Body of pancreas (tissue), 4 donors: ENCODE measurements around the gene PPIP5K1. TPM values are rescaled to one million over a fixed set of nuclear protein-coding genes. Genes with fewer than 3 reads are reported as not detected.

ENCODE experiments used
- ATAC-seq: fragments of 150-250 bp; one replicate; pipeline ENCODE4 v1.9.1; 2016
- DNase-seq, 4 donors: peaks; one replicate each; pipeline ENCODE4 v3.0.0-alpha.2; 2019
- H3K27ac ChIP-seq, 4 donors: fragments of 200-600 bp; sonication (generic); 1 replicate in 3 of 4; 2 replicates in 1 of 4; pipeline versions ENCODE4 v1.5.1 to v1.6.1; 2016 to 2019; ENCODE audit warnings: mild to moderate bottlenecking in 1 of 4, mixed read lengths in 1 of 4, moderate library complexity in 1 of 4
- H3K27me3 ChIP-seq, 2 donors: fragments of 200-600 bp; sonication (generic); one replicate each; pipeline ENCODE4 v1.6.0; 2016; ENCODE audit warnings: mild to moderate bottlenecking in 1 of 2
- H3K36me3 ChIP-seq, 2 donors: fragments of 200-600 bp; sonication (generic); replicated peaks in 1 of 2; 2 replicates each; pipeline ENCODE4 v1.5.1; 2016; ENCODE audit warnings: low read depth in 2 of 2; ENCODE audit not compliant: insufficient read depth in 1 of 2
- H3K4me1 ChIP-seq: fragments of 200-600 bp; sonication (generic); one replicate; pipeline ENCODE4 v1.6.0; 2016
- H3K4me3 ChIP-seq, 2 donors: fragments of 200-600 bp; sonication (generic); 1 replicate in 1 of 2; 2 replicates in 1 of 2; pipeline ENCODE4 v1.5.1; 2016 to 2019
- H3K9me3 ChIP-seq, 3 donors: fragments of 200-600 bp; sonication (generic); 1 replicate in 2 of 3; 2 replicates in 1 of 3; pipeline ENCODE4 v1.5.1; 2016
- POLR2A ChIP-seq, 3 donors: fragments of 450-650 bp; IDR thresholded peaks; one replicate each; pipeline ENCODE4 v1.6.1; 2016; ENCODE audit warnings: antibody characterized with exemption in 3 of 3, mild to moderate bottlenecking in 2 of 3
- WGBS, 2 donors: methylation state at CpG; one replicate each; pipeline ENCODE4 v1.1.5; 2017; 5-methylcytosine and 5-hydroxymethylcytosine counted together
- intact Hi-C: fragments of 100-400 bp; cut with DNase I; formaldehyde crosslinking; loops from one replicate; pipeline ENCODE4 v1.15.1; 2023
- total RNA-seq, 2 donors: library from RNA; depleted of rRNA; stranded (reverse); fragments of >200 nt; gene quantifications; one replicate each; pipeline ENCODE4 v1.1.0, GENCODE V29; 2016
- TF ChIP-seq, protein P1 (sequence below), 7 experiments: fragments of 450-650 bp in 4 of 7; fragments of 200-600 bp in 3 of 7; sonication (generic) in 3 of 7; IDR thresholded peaks; one replicate each; pipeline ENCODE4 v1.5.1; 2016 to 2019; ENCODE audit warnings: antibody characterized with exemption in 7 of 7

The PPIP5K1 gene
- total RNA-seq, 2 donors from 2014 or later: 22.1 to 27.0 TPM

DNA sequence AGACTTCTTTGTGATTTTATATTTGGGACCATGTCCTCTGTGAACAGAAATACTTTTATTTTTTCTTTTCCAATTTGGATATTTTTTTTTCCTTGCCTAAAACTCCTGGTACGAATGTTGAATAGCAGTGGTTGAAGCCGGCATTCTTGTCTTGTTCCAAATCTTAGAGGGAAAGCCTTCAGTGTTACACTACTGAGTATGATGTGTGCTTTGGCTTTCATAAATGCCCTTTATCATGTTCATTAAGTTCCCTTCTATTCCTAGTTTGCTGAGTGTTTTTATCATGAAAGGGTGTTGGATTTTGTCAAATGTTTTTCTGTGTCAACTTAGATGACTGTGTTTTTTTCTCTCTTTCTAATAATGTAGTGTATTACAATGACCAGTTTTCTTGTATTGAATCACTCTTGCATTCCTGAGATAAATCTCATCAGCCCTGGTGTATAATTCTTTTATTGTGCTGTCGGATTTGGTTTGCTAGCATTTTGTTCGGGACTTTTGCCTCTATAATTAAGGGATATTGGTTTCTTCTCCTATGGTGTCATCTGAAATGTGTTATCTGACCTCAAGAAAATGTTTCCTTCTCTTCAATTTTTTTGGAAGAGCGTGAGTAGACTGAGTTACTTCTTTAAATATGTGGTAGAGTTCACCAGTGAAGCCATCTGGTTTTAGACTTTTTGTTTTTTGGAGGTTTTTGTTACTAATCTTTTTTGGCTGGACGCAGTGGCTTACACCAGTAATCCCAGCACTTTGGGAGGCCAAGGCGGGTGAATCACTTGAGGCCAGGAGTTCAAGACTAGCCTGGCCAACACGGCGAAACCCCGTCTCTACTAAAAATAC lies 39.3 kb downstream of the PPIP5K1 start:
- no peak for TF ChIP-seq POLR2A (IDR thresholded peaks at IDR 0.05)
- TF ChIP-seq, protein P1, sequence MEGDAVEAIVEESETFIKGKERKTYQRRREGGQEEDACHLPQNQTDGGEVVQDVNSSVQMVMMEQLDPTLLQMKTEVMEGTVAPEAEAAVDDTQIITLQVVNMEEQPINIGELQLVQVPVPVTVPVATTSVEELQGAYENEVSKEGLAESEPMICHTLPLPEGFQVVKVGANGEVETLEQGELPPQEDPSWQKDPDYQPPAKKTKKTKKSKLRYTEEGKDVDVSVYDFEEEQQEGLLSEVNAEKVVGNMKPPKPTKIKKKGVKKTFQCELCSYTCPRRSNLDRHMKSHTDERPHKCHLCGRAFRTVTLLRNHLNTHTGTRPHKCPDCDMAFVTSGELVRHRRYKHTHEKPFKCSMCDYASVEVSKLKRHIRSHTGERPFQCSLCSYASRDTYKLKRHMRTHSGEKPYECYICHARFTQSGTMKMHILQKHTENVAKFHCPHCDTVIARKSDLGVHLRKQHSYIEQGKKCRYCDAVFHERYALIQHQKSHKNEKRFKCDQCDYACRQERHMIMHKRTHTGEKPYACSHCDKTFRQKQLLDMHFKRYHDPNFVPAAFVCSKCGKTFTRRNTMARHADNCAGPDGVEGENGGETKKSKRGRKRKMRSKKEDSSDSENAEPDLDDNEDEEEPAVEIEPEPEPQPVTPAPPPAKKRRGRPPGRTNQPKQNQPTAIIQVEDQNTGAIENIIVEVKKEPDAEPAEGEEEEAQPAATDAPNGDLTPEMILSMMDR (IDR thresholded peaks at IDR 0.05): no peak
- H3K9me3 ChIP-seq: no peaks in the 10 kb centered on the region
- no peak overlapping the region for H3K4me3 ChIP-seq
- H3K27ac ChIP-seq: no peak overlapping the region
- intact Hi-C loops: no loop called here
- DNase-seq (peak in 1 of 4 donors; percentile 9), ATAC-seq (no peak)
- H3K4me1 ChIP-seq: no peaks in the 10 kb centered on the region
- no peaks in the 10 kb centered on the region for H3K27me3 ChIP-seq
- 80 to 81% methylated on average over 10 of the region's 10 CpGs for WGBS, 2 donors
- H3K36me3 ChIP-seq: no peaks in the 10 kb centered on the region

DNA sequence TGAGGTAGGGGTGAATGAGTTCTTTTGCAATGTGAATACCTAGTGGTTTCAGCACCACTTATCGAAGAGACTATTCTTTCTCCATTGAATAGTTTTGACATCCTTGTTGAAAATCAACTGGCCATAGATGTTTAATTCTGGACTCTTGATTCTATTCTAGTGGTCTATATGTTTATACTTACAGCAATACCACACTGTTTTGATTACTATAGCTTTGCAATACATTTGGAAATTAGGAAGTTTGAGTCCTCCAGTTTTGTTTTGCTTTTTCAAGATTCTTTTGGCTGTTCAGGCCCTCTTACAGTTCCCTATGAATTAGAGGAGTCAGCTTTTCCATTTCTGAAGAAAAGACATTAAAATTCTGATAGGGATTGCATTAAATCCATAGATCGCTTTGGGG lies 42.5 kb downstream of the PPIP5K1 start:
- no peaks in the 10 kb centered on the region for H3K4me1 ChIP-seq
- no peaks in the 10 kb centered on the region for H3K9me3 ChIP-seq
- no peak for ATAC-seq
- no peak overlapping the region for H3K4me3 ChIP-seq
- no peaks in the 10 kb centered on the region for H3K27me3 ChIP-seq
- no peak overlapping the region for H3K27ac ChIP-seq
- intact Hi-C loops: no loop called here
- no peak for TF ChIP-seq POLR2A (IDR thresholded peaks at IDR 0.05)
- TF ChIP-seq, protein P1 (IDR thresholded peaks at IDR 0.05): no peak
- WGBS, 2 donors: 95 to 100% methylated on average over 2 of the region's 2 CpGs
- no peaks in the 10 kb centered on the region for H3K36me3 ChIP-seq
- DNase-seq: no peak

DNA sequence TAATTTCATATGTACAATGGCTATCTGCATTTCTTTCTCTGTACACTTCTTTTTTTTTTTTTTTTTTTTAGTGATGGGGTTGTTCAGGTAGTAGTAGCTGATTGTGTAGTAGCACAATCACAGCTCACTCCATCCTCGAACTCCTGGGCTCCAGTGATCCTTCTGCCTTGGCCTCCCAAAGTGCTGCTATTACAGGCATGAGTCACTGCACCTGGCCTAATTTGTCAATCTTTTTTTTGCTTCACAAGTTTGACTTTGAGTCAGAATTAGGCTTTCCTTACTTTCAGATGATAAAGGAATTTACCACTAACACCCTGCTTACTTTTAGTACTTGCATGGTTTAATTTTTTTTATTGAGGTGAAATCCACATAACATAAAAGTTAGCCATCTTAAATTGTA lies 44.6 kb downstream of the PPIP5K1 start:
- Histone ChIP-seq H3K27ac (no peak overlapping the region), H3K27me3 (no peaks in the 10 kb centered on the region), H3K9me3 (no peaks in the 10 kb centered on the region), H3K4me3 (no peak overlapping the region), H3K36me3 (no peaks in the 10 kb centered on the region), H3K4me1 (no peaks in the 10 kb centered on the region)
- no peak for DNase-seq
- WGBS, 2 donors: 83 to 100% methylated on average over 1 of the region's 1 CpG
- no peak for TF ChIP-seq POLR2A (IDR thresholded peaks at IDR 0.05)
- TF ChIP-seq, protein P1 (IDR thresholded peaks at IDR 0.05): no peak
- ATAC-seq: no peak
- intact Hi-C loops: no loop called here

DNA sequence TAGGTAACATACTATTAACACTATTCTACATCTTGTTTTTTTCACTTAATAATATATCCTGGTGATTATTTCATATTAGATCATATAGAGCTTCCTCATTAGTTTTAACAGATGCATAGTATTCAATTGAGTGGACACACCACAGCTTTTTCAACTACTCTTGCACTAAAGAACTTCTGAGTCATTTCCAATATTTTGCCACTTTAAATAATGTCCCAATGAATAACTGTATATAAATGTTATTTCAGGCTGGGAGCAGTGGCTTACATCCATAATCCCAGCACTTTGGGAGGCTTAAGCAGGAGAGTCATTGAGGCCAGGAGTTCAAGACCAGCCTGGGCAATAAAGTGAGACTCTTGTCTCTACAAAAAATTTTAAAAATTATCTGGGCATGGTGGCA lies 45.7 kb downstream of the PPIP5K1 start:
- TF ChIP-seq POLR2A (IDR thresholded peaks at IDR 0.05): no peak
- TF ChIP-seq, protein P1 (IDR thresholded peaks at IDR 0.05): no peak
- intact Hi-C loops: no loop called here
- Histone ChIP-seq H3K4me1 (no peaks in the 10 kb centered on the region), H3K4me3 (no peak overlapping the region), H3K36me3 (no peaks in the 10 kb centered on the region), H3K27ac (no peak overlapping the region), H3K9me3 (no peaks in the 10 kb centered on the region), H3K27me3 (no peaks in the 10 kb centered on the region)
- no peak for DNase-seq
- ATAC-seq: no peak

DNA sequence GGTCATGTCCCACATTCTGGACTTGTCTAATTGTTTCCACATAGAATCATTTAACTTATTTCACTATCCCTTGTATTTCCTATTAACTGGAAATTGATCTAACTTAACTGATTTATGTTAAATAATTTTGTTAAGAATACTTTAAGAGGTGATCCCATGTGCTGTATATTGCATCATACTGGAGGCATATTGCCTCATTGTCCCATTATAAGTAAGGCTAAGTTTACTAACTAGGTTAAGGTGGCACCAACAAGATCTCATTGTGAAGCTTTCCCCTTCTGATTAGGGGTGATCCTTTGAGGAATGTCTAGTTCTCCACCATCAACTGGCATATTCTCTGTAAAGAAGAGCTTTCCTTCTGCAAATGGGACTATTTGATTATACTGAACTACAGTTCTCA lies 48.2 kb downstream of the PPIP5K1 start:
- H3K9me3 ChIP-seq: no peaks in the 10 kb centered on the region
- H3K4me1 ChIP-seq: no peaks in the 10 kb centered on the region
- no peaks in the 10 kb centered on the region for H3K36me3 ChIP-seq
- H3K4me3 ChIP-seq: no peak overlapping the region
- ATAC-seq: no peak
- intact Hi-C loops: no loop called here
- H3K27me3 ChIP-seq: no peaks in the 10 kb centered on the region
- no peak for DNase-seq
- no peak overlapping the region for H3K27ac ChIP-seq
- TF ChIP-seq, protein P1 (IDR thresholded peaks at IDR 0.05): no peak
- TF ChIP-seq POLR2A (IDR thresholded peaks at IDR 0.05): no peak
